HAP-1 (cell line): ENCODE measurements around the gene MLPH.

Source experiments
- DNase-seq, 2 experiments: peaks; one replicate each; pipeline ENCODE4 v3.0.0-alpha.2; 2016 to 2020; ENCODE audit warnings: low spot score in 2 of 2
- H3K27me3 ChIP-seq: fragments of 250-450 bp; sonication (Bioruptor Pico); 2 replicates; pipeline ENCODE4 v1.5.1; 2020; ENCODE audit warnings: low read depth, mild to moderate bottlenecking, moderate library complexity
- H3K36me3 ChIP-seq: fragments of 250-450 bp; sonication (Bioruptor Pico); replicated peaks from 2 replicates; pipeline ENCODE4 v1.5.1; 2020; ENCODE audit warnings: mild to moderate bottlenecking
- H3K4me1 ChIP-seq: fragments of 250-450 bp; sonication (Bioruptor Pico); 2 replicates; pipeline ENCODE4 v1.5.1; 2020; ENCODE audit warnings: mild to moderate bottlenecking
- H3K4me3 ChIP-seq: fragments of 250-450 bp; sonication (Bioruptor Pico); 2 replicates; pipeline ENCODE4 v1.5.1; 2020; ENCODE audit warnings: mild to moderate bottlenecking, moderate library complexity
- H3K9me3 ChIP-seq: fragments of 250-450 bp; sonication (Bioruptor Pico); 2 replicates; pipeline ENCODE4 v1.5.1; 2020; ENCODE audit warnings: mild to moderate bottlenecking, moderate library complexity
- in situ Hi-C: fragments of 300-500 bp; cut with MboI; formaldehyde crosslinking; loops from 3 replicates; pipeline ENCODE4 v1.14.3; 2020; ENCODE audit warnings: low sequenced_read_pairs, inconsistent platforms, mixed read lengths

MLPH gene

GRCh38 chr2:237478979-237479378 lies 8.1 kb upstream of the MLPH start:
- in situ Hi-C loops: no loop called here
- H3K27me3 ChIP-seq: peaks cover 20% of the 10 kb centered on the region
- H3K4me3 ChIP-seq: no peak overlapping the region
- DNase-seq: no peak
- peaks cover 5% of the 10 kb centered on the region; the same call in 1 of the 2 replicates for H3K4me1 ChIP-seq
- no peaks in the 10 kb centered on the region for H3K9me3 ChIP-seq
- no peaks in the 10 kb centered on the region for H3K36me3 ChIP-seq

- H3K4me1 ChIP-seq: peaks cover 5% of the 10 kb centered on the region; the same call in 1 of the 2 replicates
- H3K27me3 ChIP-seq: peaks cover 22% of the 10 kb centered on the region
- in situ Hi-C loops: no loop called here
- no peak overlapping the region for H3K4me3 ChIP-seq
- no peaks in the 10 kb centered on the region for H3K36me3 ChIP-seq
- DNase-seq: no peak
- H3K9me3 ChIP-seq: no peaks in the 10 kb centered on the region
These were observed 7.3 kb upstream of the MLPH start for GRCh38 chr2:237479747-237480146.

- DNase-seq: no peak
- in situ Hi-C loops: no loop called here
These were observed 6.5 kb upstream of the MLPH start for GRCh38 chr2:237480556-237480955.

GRCh38 chr2:237480988-237481525 lies 6.0 kb upstream of the MLPH start:
- DNase-seq: no peak
- Histone ChIP-seq H3K4me1 (no peaks in the 10 kb centered on the region; the same call in 1 of the 2 replicates), H3K4me3 (no peak overlapping the region), H3K27me3 (peaks cover 30% of the 10 kb centered on the region), H3K9me3 (no peaks in the 10 kb centered on the region), H3K36me3 (no peaks in the 10 kb centered on the region)
- in situ Hi-C loops: no loop called here

More at GRCh38 chr2:237480556-237480955, 6.5 kb upstream of the MLPH start:
- H3K4me3 ChIP-seq: no peak overlapping the region
- H3K36me3 ChIP-seq: no peaks in the 10 kb centered on the region
- H3K27me3 ChIP-seq: peaks cover 26% of the 10 kb centered on the region
- H3K9me3 ChIP-seq: no peaks in the 10 kb centered on the region
- peaks cover 4% of the 10 kb centered on the region; the same call in 1 of the 2 replicates for H3K4me1 ChIP-seq

GRCh38 chr2:237482485-237482884 lies 4.6 kb upstream of the MLPH start:
- no peak overlapping the region for H3K4me3 ChIP-seq
- H3K27me3 ChIP-seq: peaks cover 25% of the 10 kb centered on the region
- H3K4me1 ChIP-seq: no peaks in the 10 kb centered on the region
- H3K9me3 ChIP-seq: no peaks in the 10 kb centered on the region
- no peaks in the 10 kb centered on the region for H3K36me3 ChIP-seq
- in situ Hi-C loops: no loop called here
- no peak for DNase-seq

GRCh38 chr2:237483018-237483731 lies 3.9 kb upstream of the MLPH start:
- Histone ChIP-seq H3K4me3 (no peak overlapping the region), H3K4me1 (no peaks in the 10 kb centered on the region), H3K9me3 (no peaks in the 10 kb centered on the region), H3K36me3 (no peaks in the 10 kb centered on the region), H3K27me3 (peaks cover 25% of the 10 kb centered on the region)
- in situ Hi-C loops: no loop called here
- no peak for DNase-seq

- H3K4me3 ChIP-seq: no peak overlapping the region
- DNase-seq: no peak
- H3K36me3 ChIP-seq: no peaks in the 10 kb centered on the region
- no peaks in the 10 kb centered on the region for H3K9me3 ChIP-seq
- peaks cover 20% of the 10 kb centered on the region for H3K27me3 ChIP-seq
- in situ Hi-C loops: no loop called here
- no peaks in the 10 kb centered on the region for H3K4me1 ChIP-seq
These were observed 1.7 kb upstream of the MLPH start for GRCh38 chr2:237485304-237485703.

GRCh38 chr2:237485844-237486243 lies 1.2 kb upstream of the MLPH start:
- no peak overlapping the region for H3K4me3 ChIP-seq
- H3K27me3 ChIP-seq: peaks cover 20% of the 10 kb centered on the region

GRCh38 chr2:237486334-237486818 lies 675 bp upstream of the MLPH start:
- Histone ChIP-seq H3K4me3 (no peak overlapping the region), H3K9me3 (no peaks in the 10 kb centered on the region), H3K36me3 (no peaks in the 10 kb centered on the region), H3K27me3 (peaks cover 20% of the 10 kb centered on the region), H3K4me1 (no peaks in the 10 kb centered on the region)
- in situ Hi-C loops: no loop called here
- DNase-seq: no peak

More at GRCh38 chr2:237485844-237486243, 1.2 kb upstream of the MLPH start:
- no peak for DNase-seq
- in situ Hi-C loops: no loop called here
- Histone ChIP-seq H3K4me1 (no peaks in the 10 kb centered on the region), H3K36me3 (no peaks in the 10 kb centered on the region), H3K9me3 (no peaks in the 10 kb centered on the region)

GRCh38 chr2:237487496-237487895 lies 445 bp downstream of the MLPH start:
- peaks cover 20% of the 10 kb centered on the region for H3K27me3 ChIP-seq
- H3K36me3 ChIP-seq: no peaks in the 10 kb centered on the region
- H3K9me3 ChIP-seq: peaks cover 7% of the 10 kb centered on the region; the same call in 1 of the 2 replicates
- in situ Hi-C loops: no loop called here
- DNase-seq: no peak
- no peak overlapping the region for H3K4me3 ChIP-seq
- H3K4me1 ChIP-seq: no peaks in the 10 kb centered on the region

- peaks cover 7% of the 10 kb centered on the region; the same call in 1 of the 2 replicates for H3K9me3 ChIP-seq
- DNase-seq: no peak
- no peak overlapping the region for H3K4me3 ChIP-seq
- no peaks in the 10 kb centered on the region for H3K36me3 ChIP-seq
- in situ Hi-C loops: no loop called here
- H3K4me1 ChIP-seq: no peaks in the 10 kb centered on the region
- H3K27me3 ChIP-seq: peaks cover 20% of the 10 kb centered on the region
These were observed 1.2 kb downstream of the MLPH start for GRCh38 chr2:237488295-237488694.

- in situ Hi-C loops: no loop called here
- H3K9me3 ChIP-seq: peaks cover 7% of the 10 kb centered on the region; the same call in 1 of the 2 replicates
- no peaks in the 10 kb centered on the region for H3K36me3 ChIP-seq
- DNase-seq: no peak
- peaks cover 20% of the 10 kb centered on the region for H3K27me3 ChIP-seq
- no peak overlapping the region for H3K4me3 ChIP-seq
- no peaks in the 10 kb centered on the region for H3K4me1 ChIP-seq
These were observed 2.1 kb downstream of the MLPH start for GRCh38 chr2:237488901-237489860.

- Histone ChIP-seq H3K4me1 (no peaks in the 10 kb centered on the region), H3K27me3 (peaks cover 14% of the 10 kb centered on the region), H3K9me3 (peaks cover 7% of the 10 kb centered on the region; the same call in 1 of the 2 replicates), H3K36me3 (no peaks in the 10 kb centered on the region), H3K4me3 (no peak overlapping the region)
- in situ Hi-C loops: no loop called here
- no peak for DNase-seq
These were observed 3.1 kb downstream of the MLPH start for GRCh38 chr2:237490009-237490711.
